A673 (cell line): ENCODE results near the gene SLCO1A2.
"Not testable (repeated sequence)": the region's sequence is repeated elsewhere in the genome, so short reads cannot be mapped to it uniquely, and the experiment has no call there.

ENCODE experiments used
- EZH2 ChIP-seq: fragments of 200-600 bp; sonication (generic); IDR thresholded peaks from 2 replicates; pipeline ENCODE4 v1.6.1; 2017; ENCODE audit warnings: borderline replicate concordance, low read depth, mild to moderate bottlenecking, mixed read lengths, antibody characterized with exemption, low read length; ENCODE audit not compliant: poor library complexity, severe bottlenecking
- TF ChIP-seq, protein P1 (sequence below): fragments of 300-800, 200-600 bp; sonication (generic); conservative IDR thresholded peaks from 2 replicates; pipeline ENCODE4 v1.5.1; 2017; ENCODE audit warnings: low read depth, mild to moderate bottlenecking, antibody characterized with exemption, low read length, moderate library complexity, mixed read lengths

- TF ChIP-seq, protein P1, sequence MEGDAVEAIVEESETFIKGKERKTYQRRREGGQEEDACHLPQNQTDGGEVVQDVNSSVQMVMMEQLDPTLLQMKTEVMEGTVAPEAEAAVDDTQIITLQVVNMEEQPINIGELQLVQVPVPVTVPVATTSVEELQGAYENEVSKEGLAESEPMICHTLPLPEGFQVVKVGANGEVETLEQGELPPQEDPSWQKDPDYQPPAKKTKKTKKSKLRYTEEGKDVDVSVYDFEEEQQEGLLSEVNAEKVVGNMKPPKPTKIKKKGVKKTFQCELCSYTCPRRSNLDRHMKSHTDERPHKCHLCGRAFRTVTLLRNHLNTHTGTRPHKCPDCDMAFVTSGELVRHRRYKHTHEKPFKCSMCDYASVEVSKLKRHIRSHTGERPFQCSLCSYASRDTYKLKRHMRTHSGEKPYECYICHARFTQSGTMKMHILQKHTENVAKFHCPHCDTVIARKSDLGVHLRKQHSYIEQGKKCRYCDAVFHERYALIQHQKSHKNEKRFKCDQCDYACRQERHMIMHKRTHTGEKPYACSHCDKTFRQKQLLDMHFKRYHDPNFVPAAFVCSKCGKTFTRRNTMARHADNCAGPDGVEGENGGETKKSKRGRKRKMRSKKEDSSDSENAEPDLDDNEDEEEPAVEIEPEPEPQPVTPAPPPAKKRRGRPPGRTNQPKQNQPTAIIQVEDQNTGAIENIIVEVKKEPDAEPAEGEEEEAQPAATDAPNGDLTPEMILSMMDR: not testable (repeated sequence)
- not testable (repeated sequence) for TF ChIP-seq EZH2
These were observed 25.9 kb upstream of the SLCO1A2 start for GRCh38 chr12:21360632-21361031.
